GM21529 (cell line): Measurements from ENCODE around the gene FAM83F.

ENCODE experiments used
- ATAC-seq: cut with Tn5 transposase; IDR thresholded peaks from one replicate; pipeline ENCODE4 v1.9.1; 2021; ENCODE audit not compliant: unreplicated experiment

Gene FAM83F

GRCh38 chr22:39965748-39966147 lies 29.0 kb upstream of the FAM83F start:
- ATAC-seq = no peak

GRCh38 chr22:39966470-39966869 lies 28.3 kb upstream of the FAM83F start:
- ATAC-seq = no peak

DNA sequence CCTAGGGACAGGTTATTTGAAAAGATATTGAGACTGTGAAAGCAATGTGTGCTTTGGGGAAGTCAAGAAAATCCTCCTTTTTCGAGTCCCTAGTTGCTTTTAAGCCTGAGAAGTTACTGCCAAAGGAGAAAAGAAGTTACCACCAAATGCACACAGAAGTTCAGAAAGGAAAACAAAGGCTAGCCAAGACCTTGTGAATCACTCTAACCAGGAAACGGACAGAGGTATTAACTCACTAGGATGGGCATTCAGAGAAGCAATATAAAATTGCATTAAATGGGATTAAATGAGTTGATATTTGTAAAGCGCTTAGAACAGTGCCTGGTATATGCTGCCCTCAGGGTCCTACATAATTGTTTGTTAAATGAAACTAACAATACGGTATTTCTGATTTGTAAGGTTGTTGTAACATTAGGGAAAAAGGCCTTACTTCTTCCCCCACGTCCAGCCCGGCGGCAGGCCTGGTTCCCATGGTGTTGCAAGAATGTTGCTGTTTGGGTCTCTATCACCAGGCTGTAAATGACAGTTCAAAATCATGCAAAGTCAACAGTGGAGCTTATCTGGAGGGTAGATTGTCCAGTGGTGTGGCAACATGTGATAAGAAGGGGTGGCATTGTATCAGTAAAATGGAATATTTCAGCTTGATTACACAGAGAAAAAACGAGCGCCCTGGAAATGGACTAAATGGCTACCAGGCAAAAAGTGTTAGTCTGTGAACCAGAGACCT lies 27.5 kb upstream of the FAM83F start:
- no peak for ATAC-seq

DNA sequence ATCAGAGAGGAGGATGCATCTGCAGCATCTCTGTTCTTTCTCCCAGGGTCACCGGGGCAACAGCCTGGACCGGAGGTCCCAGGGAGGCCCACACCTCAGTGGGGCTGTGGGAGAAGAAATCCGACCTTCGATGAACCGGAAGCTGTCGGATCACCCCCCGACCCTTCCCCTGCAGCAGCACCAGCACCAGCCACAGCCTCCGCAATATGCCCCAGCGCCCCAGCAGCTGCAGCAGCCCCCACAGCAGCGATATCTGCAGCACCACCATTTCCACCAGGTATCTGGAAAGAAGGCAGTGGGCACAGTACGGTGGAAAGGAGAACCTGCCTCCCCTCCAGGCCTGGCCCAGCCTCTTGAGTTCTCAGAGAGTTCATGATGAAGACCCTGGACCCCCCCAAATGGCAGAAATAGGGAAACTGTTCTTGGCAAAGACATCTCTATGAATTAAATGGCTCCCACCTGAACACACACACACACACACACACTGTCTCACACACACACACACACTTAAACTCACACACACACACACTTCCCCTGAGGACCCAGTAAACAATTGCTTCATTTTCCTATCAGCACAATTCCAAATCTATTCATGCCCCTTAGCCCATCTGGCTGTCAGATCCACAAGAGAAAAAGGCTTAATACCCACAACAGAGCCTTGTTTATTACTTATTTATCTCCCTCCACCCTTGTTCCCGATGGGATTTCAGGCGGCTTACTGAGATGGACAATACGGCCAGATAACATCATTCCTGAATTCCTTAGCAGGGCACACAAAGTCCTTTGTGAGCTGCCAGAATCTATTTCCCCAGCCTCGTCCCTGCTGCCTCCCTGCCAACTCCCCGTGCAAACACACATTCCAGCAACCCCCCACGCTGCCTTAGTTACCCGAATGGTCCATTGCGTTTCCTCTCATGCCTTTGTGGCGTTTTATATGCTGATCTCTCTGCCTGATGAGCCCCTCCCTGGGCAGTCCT lies 26.5 kb upstream of the FAM83F start:
- no peak for ATAC-seq

DNA sequence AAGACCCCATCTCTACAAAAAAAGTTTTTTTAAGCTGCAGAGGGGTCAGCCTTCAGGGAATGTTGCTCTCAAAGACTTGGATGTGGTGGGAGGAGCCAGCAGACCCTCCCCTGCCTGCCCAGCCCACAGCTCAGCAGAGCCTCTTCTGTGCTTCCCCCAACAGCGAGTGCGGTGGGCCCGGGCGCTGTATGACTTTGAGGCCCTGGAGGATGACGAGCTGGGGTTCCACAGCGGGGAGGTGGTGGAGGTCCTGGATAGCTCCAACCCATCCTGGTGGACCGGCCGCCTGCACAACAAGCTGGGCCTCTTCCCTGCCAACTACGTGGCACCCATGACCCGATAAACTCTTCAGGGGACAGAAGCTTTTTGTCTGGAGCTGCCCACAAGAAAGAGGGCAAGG lies 24.0 kb upstream of the FAM83F start:
- no peak for ATAC-seq

- ATAC-seq = no peak
Measured at GRCh38 chr22:39972641-39973040, 22.1 kb upstream of the FAM83F start.

- ATAC-seq = no peak
Measured at GRCh38 chr22:39973656-39974055, 21.1 kb upstream of the FAM83F start.

DNA sequence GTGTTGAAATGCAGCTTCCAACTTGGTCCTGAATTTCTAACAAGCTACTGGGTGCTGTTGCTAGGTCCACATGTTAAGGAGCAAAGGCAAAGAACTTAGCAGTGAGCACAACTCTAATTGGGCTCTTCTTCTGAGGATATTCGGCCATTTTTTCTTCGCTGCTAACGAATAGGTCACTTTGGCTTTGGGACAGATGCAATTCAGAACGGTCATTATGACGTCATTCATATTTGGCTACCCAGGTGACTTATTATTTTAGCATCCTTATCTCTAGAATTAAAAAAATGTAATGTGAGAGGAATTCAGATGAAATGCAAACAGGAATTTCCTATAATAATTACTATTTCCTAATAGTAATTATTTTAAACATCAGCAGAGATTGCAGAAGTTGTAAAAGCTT lies 20.7 kb upstream of the FAM83F start:
- no peak for ATAC-seq

DNA sequence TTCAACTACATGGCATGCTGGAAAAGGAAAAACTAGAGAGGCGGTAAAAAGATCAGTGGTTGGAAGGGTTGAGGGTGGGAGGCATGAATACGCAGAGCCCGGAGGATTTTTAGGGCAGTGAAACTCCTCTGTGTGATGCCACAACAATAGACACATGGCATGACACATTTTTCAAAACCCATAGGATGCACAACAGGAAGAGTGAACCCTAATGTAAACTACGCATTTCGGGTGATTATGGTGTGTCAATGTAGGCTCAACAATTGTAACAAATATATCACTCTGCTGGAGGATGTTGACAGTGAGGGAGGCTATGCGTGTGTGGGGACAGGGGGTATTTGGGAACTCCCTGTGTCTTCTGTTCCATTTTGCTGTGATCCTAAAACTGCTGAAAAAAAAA lies 15.7 kb upstream of the FAM83F start:
- no peak for ATAC-seq

- ATAC-seq = no peak
Measured at GRCh38 chr22:39979458-39979857, 15.3 kb upstream of the FAM83F start.

DNA sequence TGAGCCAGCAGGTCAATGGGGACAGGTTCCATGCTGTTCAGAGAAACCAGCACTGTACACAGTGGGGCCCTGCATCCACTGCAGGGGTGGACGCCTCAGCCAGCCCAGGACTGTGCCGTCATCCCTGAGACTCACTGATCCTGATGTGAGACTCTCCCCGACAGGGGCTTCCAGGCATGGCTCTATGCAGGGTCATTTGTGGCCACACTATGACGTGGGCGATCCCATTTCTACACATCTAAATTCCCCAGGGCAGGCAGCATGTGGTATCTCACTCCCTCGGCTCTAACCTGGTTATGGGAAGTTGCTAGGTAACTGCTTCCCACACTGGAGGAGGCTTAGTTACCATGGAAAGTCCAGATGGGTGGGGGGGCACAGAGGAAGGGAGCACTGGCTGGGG lies 14.2 kb upstream of the FAM83F start:
- ATAC-seq = no peak

DNA sequence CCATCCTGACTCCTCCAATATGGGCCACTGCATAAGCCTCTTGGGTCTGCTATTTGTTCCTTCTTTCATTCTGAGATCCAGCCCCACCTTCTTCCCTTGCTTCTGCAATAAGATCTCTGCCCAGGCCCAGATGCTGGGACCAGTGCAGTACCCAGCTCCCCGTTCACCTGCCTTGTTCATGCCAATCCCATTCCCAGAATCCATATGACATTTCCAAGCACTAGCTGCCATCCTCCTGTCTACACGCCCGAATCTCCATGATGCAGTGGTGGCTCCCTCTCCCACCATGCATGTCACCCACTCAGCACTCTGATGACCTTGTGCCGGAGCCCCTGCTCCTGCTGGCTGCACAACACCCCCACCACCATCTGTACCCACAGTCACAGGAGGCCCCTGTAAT lies 11.4 kb upstream of the FAM83F start:
- no peak for ATAC-seq

- no peak for ATAC-seq
Measured at GRCh38 chr22:39984006-39984405, 10.7 kb upstream of the FAM83F start.

DNA sequence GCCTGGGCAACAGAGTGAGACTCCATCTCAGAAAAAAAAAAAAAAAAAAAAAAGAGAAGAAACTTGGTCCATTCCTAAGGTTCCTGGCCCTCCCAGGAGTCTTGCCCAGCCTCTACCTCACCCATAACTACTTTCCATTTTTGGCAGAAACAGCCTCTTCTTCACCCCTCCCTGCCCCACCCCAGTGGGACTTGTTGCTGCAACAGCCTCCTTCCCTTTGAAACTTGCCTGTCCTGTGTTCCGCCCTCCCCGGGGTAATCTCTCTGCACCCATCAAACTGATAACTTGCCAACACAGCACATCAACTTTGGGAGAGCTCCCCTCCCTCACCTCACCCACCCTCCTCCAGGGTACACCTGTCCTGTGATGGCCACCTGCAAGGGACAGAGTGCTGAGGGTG lies 10.0 kb upstream of the FAM83F start:
- no peak for ATAC-seq

DNA sequence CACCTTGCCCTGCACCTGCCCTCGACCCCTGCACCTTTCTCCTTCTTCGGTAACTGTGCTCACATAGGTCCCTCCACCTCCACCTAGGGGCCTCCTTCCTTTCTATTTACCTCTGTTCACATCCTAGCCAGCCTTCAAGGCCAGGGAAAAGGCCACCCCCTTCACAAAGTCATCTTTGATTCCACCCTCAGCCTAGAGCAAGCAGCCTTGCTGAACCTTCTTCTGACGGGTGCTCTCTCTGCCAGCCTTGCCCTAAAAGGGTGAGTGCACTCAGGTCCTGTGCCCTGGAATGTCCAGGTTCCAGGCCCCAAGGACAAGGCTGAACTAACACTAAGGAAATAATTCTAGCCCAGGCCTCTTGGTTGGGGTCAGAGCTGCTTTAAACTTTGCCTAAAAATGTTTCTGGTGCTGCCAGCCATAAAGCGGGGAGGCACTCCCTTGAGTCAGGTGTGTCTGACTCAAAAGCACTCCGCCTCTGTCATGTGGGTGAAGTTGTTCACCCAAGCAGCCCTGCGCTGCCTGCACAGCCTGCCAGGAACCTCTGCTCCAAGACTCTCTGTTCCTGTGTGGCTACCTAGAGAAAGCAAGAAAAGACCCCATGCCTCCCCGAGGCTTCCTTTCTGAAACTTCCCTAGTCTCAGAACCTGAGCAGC lies 9.2 kb upstream of the FAM83F start:
- ATAC-seq = no peak

GRCh38 chr22:39988386-39989114 lies 6.2 kb upstream of the FAM83F start:
- ATAC-seq = no peak

DNA sequence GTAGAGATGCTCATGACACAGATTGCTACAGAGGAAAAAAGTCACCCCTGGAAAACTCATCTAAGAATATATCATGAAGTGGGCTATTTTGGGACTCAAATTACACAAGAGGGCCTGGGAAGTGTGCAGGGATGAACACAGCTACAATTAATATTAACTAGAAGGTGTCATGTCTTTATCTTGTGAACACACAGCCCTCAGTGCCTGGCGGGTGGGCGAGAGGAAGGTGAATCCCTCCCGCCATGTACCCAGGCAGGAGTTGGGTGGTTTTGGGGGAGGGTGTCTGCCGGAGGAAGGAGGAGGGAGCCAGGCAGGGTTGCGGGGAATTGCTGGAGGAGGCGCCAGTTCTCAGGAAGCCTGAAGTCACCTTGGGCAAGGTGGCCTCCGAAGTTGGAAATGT lies 5.1 kb upstream of the FAM83F start:
- no peak for ATAC-seq

DNA sequence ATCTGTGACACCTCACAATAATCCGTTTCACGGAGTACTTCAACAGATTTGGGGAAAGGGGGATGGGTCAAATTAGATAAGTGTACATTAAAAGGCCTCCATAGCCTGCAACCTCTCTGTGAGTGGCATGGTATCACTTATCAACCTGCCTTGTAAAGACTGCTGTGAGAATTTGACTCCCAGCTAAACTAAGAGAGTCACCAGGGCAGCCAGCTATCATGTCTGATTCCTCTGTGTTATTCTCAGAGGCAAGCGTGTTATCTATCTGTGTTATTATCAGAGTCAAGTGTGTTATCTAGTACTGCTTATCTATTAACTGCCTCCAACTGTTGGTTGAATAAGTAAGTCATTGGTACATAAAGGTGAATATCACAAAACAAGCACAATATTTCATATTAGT lies 4.1 kb upstream of the FAM83F start:
- ATAC-seq = no peak

DNA sequence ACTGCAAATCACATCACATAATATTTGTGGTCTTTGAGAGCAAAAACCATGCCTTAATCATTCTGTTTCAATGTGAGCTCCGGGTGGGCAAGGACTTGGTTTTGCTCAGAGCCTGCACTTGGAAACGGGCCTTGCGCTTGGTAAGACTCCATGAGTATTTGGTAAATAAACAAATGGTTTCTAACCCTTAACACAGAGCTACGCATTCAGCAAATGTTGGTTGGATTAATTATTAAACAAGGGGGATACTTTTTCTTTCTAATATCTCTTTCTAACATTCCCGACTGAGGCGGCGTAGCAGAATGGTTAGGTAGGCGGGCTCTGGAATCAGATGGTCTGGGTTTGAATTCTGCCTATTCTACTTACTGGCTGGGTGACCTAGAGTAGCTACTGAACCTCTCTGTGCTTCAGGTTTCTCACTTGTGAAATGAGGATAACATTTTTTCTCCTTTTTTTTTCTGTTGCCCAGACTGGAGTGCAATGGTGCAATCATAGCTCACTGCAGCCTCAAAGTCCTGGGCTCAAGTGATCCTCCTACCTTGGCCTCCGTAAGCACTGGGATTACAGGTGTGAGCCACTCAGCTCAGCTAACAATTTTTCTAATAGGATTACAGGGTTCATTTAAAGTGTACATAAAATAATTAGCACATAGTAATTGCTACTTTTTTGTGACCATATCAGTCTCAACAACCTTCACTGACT lies 3.4 kb upstream of the FAM83F start:
- no peak for ATAC-seq

- ATAC-seq = no peak
Measured at GRCh38 chr22:39992088-39992826, 2.5 kb upstream of the FAM83F start.
